ENCODE results near the gene KLF2.

DNA sequence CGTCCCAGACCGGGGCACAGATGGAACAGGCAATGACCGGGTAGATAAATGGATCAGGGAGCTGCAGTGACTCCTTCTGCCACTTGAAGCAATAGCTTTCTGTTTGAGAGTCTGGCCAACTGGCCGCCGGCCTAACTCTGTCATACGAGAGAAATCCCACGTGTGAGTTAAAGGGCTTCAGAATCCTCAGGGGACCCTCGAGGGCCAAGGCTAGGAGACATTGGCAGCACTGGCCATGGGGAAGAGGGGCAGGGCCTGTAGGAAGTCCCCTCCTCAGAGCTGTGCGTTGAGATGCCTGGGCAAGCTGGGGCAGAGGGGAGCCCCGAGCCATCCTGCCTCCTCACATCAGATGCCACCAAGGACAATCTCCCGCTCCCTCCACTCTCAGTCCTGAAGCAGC lies 51.6 kb downstream of the KLF2 start:
- TF ChIP-seq, protein P1, sequence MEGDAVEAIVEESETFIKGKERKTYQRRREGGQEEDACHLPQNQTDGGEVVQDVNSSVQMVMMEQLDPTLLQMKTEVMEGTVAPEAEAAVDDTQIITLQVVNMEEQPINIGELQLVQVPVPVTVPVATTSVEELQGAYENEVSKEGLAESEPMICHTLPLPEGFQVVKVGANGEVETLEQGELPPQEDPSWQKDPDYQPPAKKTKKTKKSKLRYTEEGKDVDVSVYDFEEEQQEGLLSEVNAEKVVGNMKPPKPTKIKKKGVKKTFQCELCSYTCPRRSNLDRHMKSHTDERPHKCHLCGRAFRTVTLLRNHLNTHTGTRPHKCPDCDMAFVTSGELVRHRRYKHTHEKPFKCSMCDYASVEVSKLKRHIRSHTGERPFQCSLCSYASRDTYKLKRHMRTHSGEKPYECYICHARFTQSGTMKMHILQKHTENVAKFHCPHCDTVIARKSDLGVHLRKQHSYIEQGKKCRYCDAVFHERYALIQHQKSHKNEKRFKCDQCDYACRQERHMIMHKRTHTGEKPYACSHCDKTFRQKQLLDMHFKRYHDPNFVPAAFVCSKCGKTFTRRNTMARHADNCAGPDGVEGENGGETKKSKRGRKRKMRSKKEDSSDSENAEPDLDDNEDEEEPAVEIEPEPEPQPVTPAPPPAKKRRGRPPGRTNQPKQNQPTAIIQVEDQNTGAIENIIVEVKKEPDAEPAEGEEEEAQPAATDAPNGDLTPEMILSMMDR (IDR thresholded peaks at IDR 0.05) = no peak
- TF ChIP-seq POLR2AphosphoS5 (IDR thresholded peaks at IDR 0.05) = no peak
- no peak for TF ChIP-seq EP300 (IDR thresholded peaks at IDR 0.05)
- no peak for TF ChIP-seq POLR2A (IDR thresholded peaks at IDR 0.05)

All from stomach (tissue), 4 donors.